SK-N-SH treated with all-trans-retinoic acid at 6 μM for 48 hours (cell line): Measurements from ENCODE around the gene ZNF322.

Source experiments
- ATAC-seq: fragments of 200-7000 bp; cut with Tn5 transposase; 3 replicates; pipeline ENCODE4 v1.9.1; 2020; ENCODE audit warnings: mild to moderate bottlenecking, moderate library complexity
- ARNTL ChIP-seq: fragments of 450-650 bp; formaldehyde crosslinking; IDR thresholded peaks from 2 replicates; pipeline ENCODE4 v1.5.0; 2020; ENCODE audit warnings: low read depth, mild to moderate bottlenecking, moderate library complexity, borderline replicate concordance
- BACH2 ChIP-seq: fragments of 250-450 bp; sonication (Bioruptor Pico); IDR thresholded peaks from 2 replicates; pipeline ENCODE4 v1.9.0; 2021; ENCODE audit warnings: mild to moderate bottlenecking, borderline replicate concordance
- CREB5 ChIP-seq: fragments of 250-450 bp; sonication (Bioruptor Pico); IDR thresholded peaks from 2 replicates; pipeline ENCODE4 v1.5.1; 2020; ENCODE audit warnings: low read depth, mild to moderate bottlenecking, moderate library complexity
- CSDC2 ChIP-seq: fragments of 250-450 bp; sonication (Bioruptor Pico); IDR thresholded peaks from 2 replicates; pipeline ENCODE4 v1.5.0; 2020; ENCODE audit warnings: mild to moderate bottlenecking, moderate library complexity
- ESRRG ChIP-seq: fragments of 250-450 bp; sonication (Bioruptor Pico); IDR thresholded peaks from 2 replicates; pipeline ENCODE4 v1.6.1; 2021; ENCODE audit warnings: mild to moderate bottlenecking
- GLIS3 ChIP-seq: fragments of 250-450 bp; sonication (Bioruptor Pico); IDR thresholded peaks from 2 replicates; pipeline ENCODE4 v1.5.0; 2020; ENCODE audit warnings: mild to moderate bottlenecking, moderate library complexity
- OSR1 ChIP-seq: fragments of 250-450 bp; sonication (Bioruptor Pico); IDR thresholded peaks from 2 replicates; pipeline ENCODE4 v1.8.0; 2022; ENCODE audit warnings: moderate library complexity, mild to moderate bottlenecking, inconsistent platforms
- PPARA ChIP-seq: fragments of 250-450 bp; sonication (Bioruptor Pico); IDR thresholded peaks from 2 replicates; pipeline ENCODE4 v1.5.0; 2020; ENCODE audit warnings: mild to moderate bottlenecking, borderline replicate concordance
- RARB ChIP-seq: fragments of 250-450 bp; sonication (Bioruptor Pico); IDR thresholded peaks from 2 replicates; pipeline ENCODE4 v1.8.0; 2021; ENCODE audit warnings: mild to moderate bottlenecking, moderate library complexity
- SNAI2 ChIP-seq: fragments of 250-450 bp; sonication (Bioruptor Pico); IDR thresholded peaks from 2 replicates; pipeline ENCODE4 v1.5.0; 2020; ENCODE audit warnings: mild to moderate bottlenecking, moderate library complexity
- TOX ChIP-seq: fragments of 250-450 bp; sonication (Bioruptor Pico); IDR thresholded peaks from 2 replicates; pipeline ENCODE4 v1.8.0; 2021; ENCODE audit warnings: mild to moderate bottlenecking, moderate library complexity, borderline replicate concordance
- TSHZ2 ChIP-seq: fragments of 250-450 bp; sonication (Bioruptor Pico); IDR thresholded peaks from 2 replicates; pipeline ENCODE4 v1.5.0; 2020; ENCODE audit warnings: mild to moderate bottlenecking, moderate library complexity
- ZC3H10 ChIP-seq: fragments of 250-450 bp; sonication (Bioruptor Pico); IDR thresholded peaks from 2 replicates; pipeline ENCODE4 v1.5.1; 2021; ENCODE audit warnings: mild to moderate bottlenecking, moderate library complexity
- ZFP3 ChIP-seq: fragments of 250-450 bp; sonication (Bioruptor Pico); IDR thresholded peaks from 2 replicates; pipeline ENCODE4 v1.5.0; 2020; ENCODE audit warnings: mild to moderate bottlenecking, moderate library complexity
- ZFP30 ChIP-seq: fragments of 450-650 bp; formaldehyde crosslinking; IDR thresholded peaks from 2 replicates; pipeline ENCODE4 v1.5.0; 2022; ENCODE audit warnings: mild to moderate bottlenecking, moderate library complexity
- ZNF565 ChIP-seq: fragments of 450-650 bp; formaldehyde crosslinking; conservative IDR thresholded peaks from 2 replicates; pipeline ENCODE4 v1.5.0; 2020; ENCODE audit warnings: low read depth, mild to moderate bottlenecking, moderate library complexity
- ZNF70 ChIP-seq: fragments of 450-650 bp; formaldehyde crosslinking; IDR thresholded peaks from 2 replicates; pipeline ENCODE4 v1.5.0; 2020; ENCODE audit warnings: mild to moderate bottlenecking, moderate library complexity
- ZNF8 ChIP-seq: fragments of 450-650 bp; formaldehyde crosslinking; IDR thresholded peaks from 2 replicates; pipeline ENCODE4 v1.5.0; 2020; ENCODE audit warnings: mild to moderate bottlenecking, moderate library complexity
- TF ChIP-seq, protein P1 (sequence below): fragments of 250-450 bp; sonication (Bioruptor Pico); IDR thresholded peaks from 2 replicates; pipeline ENCODE4 v1.8.0; 2020; ENCODE audit warnings: mild to moderate bottlenecking, moderate library complexity, borderline replicate concordance
- TF ChIP-seq, protein P2 (sequence below): fragments of 250-450 bp; sonication (Bioruptor Pico); IDR thresholded peaks from 2 replicates; pipeline ENCODE4 v1.8.0; 2021; ENCODE audit warnings: low read depth, mild to moderate bottlenecking, moderate library complexity, borderline replicate concordance

ZNF322 gene

DNA sequence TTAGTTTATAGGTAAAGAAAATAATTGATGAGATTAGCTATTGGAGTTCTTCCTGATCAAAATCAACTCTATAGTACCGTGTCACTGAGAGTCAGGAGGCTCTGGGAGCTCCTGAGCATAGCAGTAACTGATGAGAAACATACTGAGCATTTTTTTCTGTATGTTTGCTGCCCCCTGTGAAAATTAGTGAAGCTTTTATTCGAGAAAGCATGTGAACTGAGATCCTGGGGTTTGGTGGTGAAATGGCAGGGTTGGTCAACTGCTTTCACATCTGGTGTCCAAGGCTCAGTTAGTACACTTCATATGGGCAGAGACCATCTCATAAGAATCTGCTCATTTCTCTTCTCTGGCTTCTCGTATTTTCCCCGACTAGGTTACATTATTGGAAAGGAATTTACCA, 66.9 kb downstream of the ZNF322 start:
- ATAC-seq: no peak
- no peak for TF ChIP-seq SNAI2 (CRISPR knock-in tag)
- no peak for TF ChIP-seq ARNTL (CRISPR knock-in tag)
- no peak for TF ChIP-seq TSHZ2
- TF ChIP-seq CSDC2: no peak
- TF ChIP-seq CREB5: no peak

DNA sequence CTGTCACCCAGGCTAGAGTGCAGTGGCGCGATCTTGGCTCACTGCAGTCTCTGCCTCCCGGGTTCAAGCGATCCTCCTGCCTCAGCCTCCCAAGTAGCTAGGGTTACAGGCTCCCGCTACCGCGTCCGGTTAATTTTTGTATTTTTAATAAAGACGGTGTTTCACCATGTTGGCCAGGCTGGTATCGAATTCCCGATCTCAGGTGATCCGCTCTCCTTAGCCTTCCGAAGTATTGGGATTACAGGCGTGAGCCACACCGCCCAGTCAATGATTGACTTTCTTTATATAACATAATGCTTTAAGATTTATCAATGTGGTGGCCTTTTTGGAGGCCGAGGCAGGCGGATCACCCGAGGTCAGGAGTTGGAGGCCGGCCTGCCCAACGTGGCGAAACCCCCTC, 70.6 kb downstream of the ZNF322 start:
- no peak for ATAC-seq
- no peak for TF ChIP-seq TOX (CRISPR knock-in tag)
- no peak for TF ChIP-seq ESRRG (CRISPR knock-in tag)
- no peak for TF ChIP-seq PPARA
- no peak for TF ChIP-seq ZNF565 (CRISPR knock-in tag)
- no peak for TF ChIP-seq ZFP30 (CRISPR knock-in tag)
- no peak for TF ChIP-seq ZFP3 (CRISPR knock-in tag)
- TF ChIP-seq OSR1 (CRISPR knock-in tag): no peak
- TF ChIP-seq, protein P1, sequence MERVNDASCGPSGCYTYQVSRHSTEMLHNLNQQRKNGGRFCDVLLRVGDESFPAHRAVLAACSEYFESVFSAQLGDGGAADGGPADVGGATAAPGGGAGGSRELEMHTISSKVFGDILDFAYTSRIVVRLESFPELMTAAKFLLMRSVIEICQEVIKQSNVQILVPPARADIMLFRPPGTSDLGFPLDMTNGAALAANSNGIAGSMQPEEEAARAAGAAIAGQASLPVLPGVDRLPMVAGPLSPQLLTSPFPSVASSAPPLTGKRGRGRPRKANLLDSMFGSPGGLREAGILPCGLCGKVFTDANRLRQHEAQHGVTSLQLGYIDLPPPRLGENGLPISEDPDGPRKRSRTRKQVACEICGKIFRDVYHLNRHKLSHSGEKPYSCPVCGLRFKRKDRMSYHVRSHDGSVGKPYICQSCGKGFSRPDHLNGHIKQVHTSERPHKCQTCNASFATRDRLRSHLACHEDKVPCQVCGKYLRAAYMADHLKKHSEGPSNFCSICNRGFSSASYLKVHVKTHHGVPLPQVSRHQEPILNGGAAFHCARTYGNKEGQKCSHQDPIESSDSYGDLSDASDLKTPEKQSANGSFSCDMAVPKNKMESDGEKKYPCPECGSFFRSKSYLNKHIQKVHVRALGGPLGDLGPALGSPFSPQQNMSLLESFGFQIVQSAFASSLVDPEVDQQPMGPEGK (CRISPR knock-in tag): no peak
- TF ChIP-seq ARNTL (CRISPR knock-in tag): no peak
- TF ChIP-seq, protein P2, sequence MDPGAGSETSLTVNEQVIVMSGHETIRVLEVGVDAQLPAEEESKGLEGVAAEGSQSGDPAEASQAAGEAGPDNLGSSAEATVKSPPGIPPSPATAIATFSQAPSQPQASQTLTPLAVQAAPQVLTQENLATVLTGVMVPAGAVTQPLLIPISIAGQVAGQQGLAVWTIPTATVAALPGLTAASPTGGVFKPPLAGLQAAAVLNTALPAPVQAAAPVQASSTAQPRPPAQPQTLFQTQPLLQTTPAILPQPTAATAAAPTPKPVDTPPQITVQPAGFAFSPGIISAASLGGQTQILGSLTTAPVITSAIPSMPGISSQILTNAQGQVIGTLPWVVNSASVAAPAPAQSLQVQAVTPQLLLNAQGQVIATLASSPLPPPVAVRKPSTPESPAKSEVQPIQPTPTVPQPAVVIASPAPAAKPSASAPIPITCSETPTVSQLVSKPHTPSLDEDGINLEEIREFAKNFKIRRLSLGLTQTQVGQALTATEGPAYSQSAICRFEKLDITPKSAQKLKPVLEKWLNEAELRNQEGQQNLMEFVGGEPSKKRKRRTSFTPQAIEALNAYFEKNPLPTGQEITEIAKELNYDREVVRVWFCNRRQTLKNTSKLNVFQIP (CRISPR knock-in tag): no peak
- TF ChIP-seq ZNF70 (CRISPR knock-in tag): no peak
- TF ChIP-seq CSDC2: no peak
- no peak for TF ChIP-seq ZC3H10
- TF ChIP-seq BACH2: no peak
- TF ChIP-seq ZNF8 (CRISPR knock-in tag): no peak
- no peak for TF ChIP-seq TSHZ2
- TF ChIP-seq SNAI2 (CRISPR knock-in tag): no peak
- TF ChIP-seq GLIS3: no peak
- TF ChIP-seq RARB (CRISPR knock-in tag): no peak
